IgD-negative memory B cell (primary cell): ENCODE measurements around the gene AGT. TPM values are rescaled to one million over a fixed set of nuclear protein-coding genes. Genes with fewer than 3 reads are reported as not detected.
A peak's percentile ranks its signal among the peaks of the same experiment; 100 is the strongest.
"Not testable (repeated sequence)": the region's sequence is repeated elsewhere in the genome, so short reads cannot be mapped to it uniquely, and the experiment has no call there.

ENCODE experiments used
- H3K27ac Mint-ChIP-seq, 3 donors: one replicate each; pipeline ENCODE4 v1.8.0; 2020 to 2022; ENCODE audit warnings: mild to moderate bottlenecking in 3 of 3, mixed read lengths in 3 of 3, moderate library complexity in 1 of 3
- H3K27me3 Mint-ChIP-seq: one replicate; pipeline ENCODE4 v1.8.0; 2021; ENCODE audit warnings: mixed read lengths
- H3K36me3 Mint-ChIP-seq: one replicate; pipeline ENCODE4 v1.8.0; 2020; ENCODE audit warnings: mild to moderate bottlenecking, mixed read lengths
- H3K4me1 Mint-ChIP-seq, 3 donors: one replicate each; pipeline ENCODE4 v1.8.0; 2020 to 2022; ENCODE audit warnings: mixed read lengths in 3 of 3, mild to moderate bottlenecking in 1 of 3
- H3K4me3 Mint-ChIP-seq, 4 donors: one replicate each; pipeline ENCODE4 v1.8.0; 2020 to 2022; ENCODE audit warnings: mild to moderate bottlenecking in 4 of 4, mixed read lengths in 4 of 4, moderate library complexity in 3 of 4
- H3K9me3 Mint-ChIP-seq, 3 donors: one replicate each; pipeline ENCODE4 v1.8.0; 2020 to 2021; ENCODE audit warnings: mixed read lengths in 3 of 3, mild to moderate bottlenecking in 1 of 3
- polyA plus RNA-seq: library from polyadenylated mRNA; unstranded; fragments of 300-500 nt; fragmentation: Illumina TruSeq; gene quantifications from one replicate; pipeline ENCODE4 v1.2.3, GENCODE V29; 2021

The AGT gene
- polyA plus RNA-seq, 1 donor from 2014 or later: not detected

- peak overlapping the region in 1 of 3 donors; percentile 20 for H3K27ac Mint-ChIP-seq
- H3K4me3 Mint-ChIP-seq: no peak overlapping the region
- H3K36me3 Mint-ChIP-seq: peaks cover 14% of the 10 kb centered on the region
- peaks cover 0 to 4% (median 0%) of the 10 kb centered on the region in 3 donors for H3K9me3 Mint-ChIP-seq
- H3K27me3 Mint-ChIP-seq: no peaks in the 10 kb centered on the region
- H3K4me1 Mint-ChIP-seq: no peaks in the 10 kb centered on the region
Measured at GRCh38 chr1:230674581-230674980, 39.3 kb downstream of the AGT start.

- Mint-ChIP-seq H3K36me3 (peaks cover 7% of the 10 kb centered on the region), H3K27ac (no peak overlapping the region), H3K4me1 (no peaks in the 10 kb centered on the region), H3K9me3 (no peaks in the 10 kb centered on the region), H3K4me3 (no peak overlapping the region), H3K27me3 (no peaks in the 10 kb centered on the region)
Measured at GRCh38 chr1:230669543-230669942, 44.4 kb downstream of the AGT start.

- H3K27ac Mint-ChIP-seq: no peak overlapping the region
- H3K4me1 Mint-ChIP-seq: no peaks in the 10 kb centered on the region
- H3K4me3 Mint-ChIP-seq: no peak overlapping the region
- no peaks in the 10 kb centered on the region for H3K27me3 Mint-ChIP-seq
- H3K9me3 Mint-ChIP-seq: no peaks in the 10 kb centered on the region
- H3K36me3 Mint-ChIP-seq: peaks cover 7% of the 10 kb centered on the region
Measured at GRCh38 chr1:230668227-230668626, 45.7 kb downstream of the AGT start.

GRCh38 chr1:230661976-230662375 is 51.9 kb downstream of the AGT start:
- Mint-ChIP-seq H3K4me1 (peaks cover 4% of the 10 kb centered on the region in 3 donors), H3K27me3 (no peaks in the 10 kb centered on the region), H3K4me3 (no peak overlapping the region), H3K27ac (no peak overlapping the region), H3K36me3 (peaks cover 8% of the 10 kb centered on the region), H3K9me3 (no peaks in the 10 kb centered on the region)

DNA sequence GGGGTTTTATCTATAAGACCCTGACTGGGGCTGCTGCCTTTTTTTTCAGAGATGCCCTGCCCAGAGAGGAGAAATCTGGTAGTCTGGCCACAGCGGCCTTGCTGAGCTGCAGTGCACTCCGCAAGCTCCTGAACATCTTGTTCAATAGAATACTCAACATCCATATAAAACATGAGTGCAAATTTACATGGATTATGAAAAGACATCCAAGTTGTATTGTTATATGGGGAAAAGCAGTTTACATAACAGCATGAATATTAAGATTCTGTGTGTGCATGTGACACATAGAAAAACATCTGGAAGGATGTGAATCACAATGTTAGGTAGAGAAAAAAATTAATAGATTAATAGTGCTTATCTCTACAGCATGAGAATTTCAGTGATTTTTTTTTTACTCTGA is 55.2 kb downstream of the AGT start:
- Mint-ChIP-seq H3K27me3 (no peaks in the 10 kb centered on the region), H3K4me1 (peaks cover 19 to 26% (median 23%) of the 10 kb centered on the region in 3 donors), H3K36me3 (peaks cover 11% of the 10 kb centered on the region), H3K9me3 (peaks cover 0 to 8% (median 0%) of the 10 kb centered on the region in 3 donors), H3K27ac (no peak overlapping the region), H3K4me3 (no peak overlapping the region)

DNA sequence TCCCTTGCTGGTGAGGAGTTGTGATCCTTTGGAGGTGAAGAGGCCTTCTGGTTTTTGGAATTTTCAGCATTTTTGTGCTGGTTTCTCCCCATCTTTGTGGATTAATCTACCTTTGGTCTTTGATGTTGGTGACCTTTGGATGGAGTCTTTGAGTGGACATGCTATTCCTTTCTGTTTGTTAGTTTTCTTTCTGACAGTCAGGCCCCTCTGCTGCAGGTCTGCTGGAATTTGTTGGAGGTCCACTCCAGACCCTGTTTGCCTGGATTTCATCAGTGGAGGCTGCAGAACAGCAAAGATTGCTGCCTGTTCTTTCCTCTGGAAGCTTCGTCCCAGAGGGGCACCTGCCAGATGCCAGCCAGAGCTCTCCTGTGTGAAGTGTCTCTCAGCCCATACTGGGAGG is 55.8 kb downstream of the AGT start:
- Mint-ChIP-seq H3K36me3 (peaks cover 11% of the 10 kb centered on the region), H3K4me1 (peaks cover 19 to 28% (median 26%) of the 10 kb centered on the region in 3 donors)
- H3K27ac Mint-ChIP-seq, H3K4me3 Mint-ChIP-seq, H3K27me3 Mint-ChIP-seq, H3K9me3 Mint-ChIP-seq: not testable (repeated sequence)

DNA sequence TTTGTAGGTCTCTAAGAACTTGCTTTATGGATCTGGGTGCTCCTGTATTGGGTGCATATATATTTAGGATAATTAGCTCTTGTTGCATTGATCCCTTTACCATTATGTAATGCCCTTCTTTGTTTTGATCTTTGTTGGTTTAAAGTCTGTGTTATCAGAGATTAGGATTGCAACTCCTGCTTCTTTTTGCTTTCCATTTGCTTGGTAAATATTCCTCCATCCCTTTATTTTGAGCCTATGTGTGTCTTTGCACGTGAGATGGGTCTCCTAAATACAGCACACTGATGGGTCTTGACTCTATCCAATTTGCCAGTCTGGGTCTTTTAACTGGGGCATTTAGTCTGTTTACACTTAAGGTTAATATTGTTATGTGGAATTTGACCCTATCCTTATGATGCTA is 57.2 kb downstream of the AGT start:
- H3K27me3 Mint-ChIP-seq, H3K4me3 Mint-ChIP-seq, H3K27ac Mint-ChIP-seq, H3K9me3 Mint-ChIP-seq: not testable (repeated sequence)
- Mint-ChIP-seq H3K4me1 (peaks cover 17 to 28% (median 26%) of the 10 kb centered on the region in 3 donors), H3K36me3 (peaks cover 16% of the 10 kb centered on the region)

Other genes with a start within 250 kb of the AGT start
- 31.8 TPM for gene COG2, start 71.6 kb downstream of the AGT start, polyA plus RNA-seq
- gene CAPN9, start 33.3 kb upstream of the AGT start, polyA plus RNA-seq: not detected
- 5.5 TPM for gene C1orf198, start 154.4 kb upstream of the AGT start, polyA plus RNA-seq